Hypothalamus (tissue), 51 donors: ENCODE results near the gene GSG1L.

Experiments
- DNase-seq, 51 donors: peaks; one replicate each; lab custom pipeline; 2025; lab: John Stamatoyannopoulos, UW

The GSG1L gene

DNA sequence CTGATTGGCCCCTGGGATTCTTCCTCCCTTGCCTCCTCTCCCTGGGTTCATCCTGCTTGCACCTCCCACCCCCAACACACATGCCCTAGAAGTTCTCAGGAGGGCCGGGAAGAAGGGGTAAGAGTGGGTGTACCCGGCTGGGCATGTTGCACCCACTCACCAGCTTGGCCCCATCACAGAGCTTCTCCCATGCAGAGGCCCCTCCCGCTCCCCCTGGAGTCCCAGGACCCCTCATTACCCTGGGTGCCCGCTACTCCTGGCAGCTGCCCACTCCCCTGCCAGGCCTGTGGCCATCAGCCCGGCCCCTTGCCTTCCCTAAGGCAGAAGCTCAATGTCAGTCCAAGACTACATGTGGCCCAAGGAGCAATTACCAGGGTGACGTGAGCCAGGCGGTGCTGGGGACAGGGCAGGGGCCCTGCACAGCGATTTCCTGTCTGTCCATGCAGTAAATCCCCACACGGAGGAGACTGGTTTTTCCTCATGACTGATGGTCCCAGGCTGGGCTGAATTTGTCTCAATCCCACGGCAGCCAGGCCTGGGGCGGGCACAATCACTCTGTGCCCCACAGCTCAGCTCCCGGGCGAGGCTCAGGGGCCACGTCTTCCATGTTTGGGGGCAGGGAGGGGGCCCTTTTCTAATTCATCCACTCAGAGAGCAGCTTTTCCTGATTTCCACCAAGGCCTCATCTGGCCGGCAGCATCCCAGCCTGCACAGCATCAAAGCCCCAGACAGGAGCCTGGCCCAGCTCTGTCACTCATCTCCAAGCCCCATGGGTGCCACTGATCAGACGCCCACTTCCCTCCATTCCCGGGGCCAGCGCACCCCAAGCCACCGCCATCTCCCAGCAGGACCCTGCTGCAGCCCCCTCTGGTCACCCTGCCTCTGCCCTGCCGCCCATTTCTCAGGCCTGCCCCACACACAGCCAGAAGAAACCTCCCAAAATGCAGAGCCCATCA lies 278.9 kb downstream of the GSG1L start:
- DNase-seq = no peak

DNA sequence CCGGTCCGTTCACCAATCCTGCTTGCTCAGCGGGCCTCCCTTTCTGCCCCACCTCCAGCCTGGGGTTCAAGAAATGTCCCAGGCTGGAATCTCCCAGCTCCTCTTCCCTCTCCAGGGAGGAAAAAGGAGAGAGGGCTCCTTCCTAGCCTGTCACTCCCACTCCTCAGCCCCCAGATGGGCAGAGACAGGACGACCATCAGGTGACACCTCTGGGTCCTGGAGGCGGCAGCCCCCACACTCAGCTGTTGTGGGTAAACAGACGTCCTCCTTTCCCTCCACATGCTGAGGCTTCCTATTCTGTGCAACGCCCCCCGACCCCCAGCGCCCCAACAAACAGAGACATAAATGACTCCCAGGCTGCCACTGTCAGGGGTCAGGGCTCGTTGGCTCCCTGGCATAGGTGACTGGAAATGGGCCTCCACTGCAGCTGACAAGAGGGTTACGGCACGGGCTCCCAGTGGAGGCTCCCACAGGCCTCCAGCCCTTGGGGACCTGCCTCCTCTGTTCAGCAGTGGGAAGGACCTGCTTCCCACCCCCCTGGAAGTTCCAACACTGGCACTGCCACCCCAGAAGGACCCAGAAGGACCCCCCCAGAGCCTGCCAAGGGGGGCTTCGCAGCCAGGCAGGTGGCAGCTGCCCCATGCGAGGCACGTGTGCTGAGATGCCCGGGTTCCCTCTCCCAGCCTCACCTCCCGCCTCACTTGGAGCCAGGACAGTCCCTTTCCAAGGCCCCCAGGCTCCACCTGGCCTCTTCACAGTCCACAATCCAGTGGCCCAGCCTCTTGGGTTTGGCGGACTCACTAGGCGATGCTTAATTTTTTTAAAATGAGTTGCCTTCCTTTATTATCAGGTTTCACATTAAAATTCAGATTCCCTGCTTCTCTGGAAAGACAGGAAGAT lies 281.3 kb downstream of the GSG1L start:
- no peak for DNase-seq

DNA sequence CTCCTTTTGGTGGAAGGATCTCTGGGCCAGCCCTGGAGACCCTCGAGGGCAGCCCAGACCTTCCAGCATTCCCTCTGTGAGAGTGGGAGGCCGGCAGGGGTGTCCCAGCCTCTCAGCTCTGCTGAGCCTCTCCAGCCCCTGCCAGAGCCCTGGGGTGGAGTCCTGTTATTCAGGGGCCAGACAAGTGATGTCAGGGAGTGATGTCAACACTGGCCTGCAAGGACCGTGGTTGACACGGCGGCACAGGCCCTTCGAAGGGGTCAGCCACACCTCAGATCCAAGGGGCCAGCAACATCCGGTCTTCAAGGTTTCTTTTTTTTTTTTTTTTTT lies 282.4 kb downstream of the GSG1L start:
- DNase-seq = peak in 3 of 51 donors; percentile 6 to 19 (median 6)

DNA sequence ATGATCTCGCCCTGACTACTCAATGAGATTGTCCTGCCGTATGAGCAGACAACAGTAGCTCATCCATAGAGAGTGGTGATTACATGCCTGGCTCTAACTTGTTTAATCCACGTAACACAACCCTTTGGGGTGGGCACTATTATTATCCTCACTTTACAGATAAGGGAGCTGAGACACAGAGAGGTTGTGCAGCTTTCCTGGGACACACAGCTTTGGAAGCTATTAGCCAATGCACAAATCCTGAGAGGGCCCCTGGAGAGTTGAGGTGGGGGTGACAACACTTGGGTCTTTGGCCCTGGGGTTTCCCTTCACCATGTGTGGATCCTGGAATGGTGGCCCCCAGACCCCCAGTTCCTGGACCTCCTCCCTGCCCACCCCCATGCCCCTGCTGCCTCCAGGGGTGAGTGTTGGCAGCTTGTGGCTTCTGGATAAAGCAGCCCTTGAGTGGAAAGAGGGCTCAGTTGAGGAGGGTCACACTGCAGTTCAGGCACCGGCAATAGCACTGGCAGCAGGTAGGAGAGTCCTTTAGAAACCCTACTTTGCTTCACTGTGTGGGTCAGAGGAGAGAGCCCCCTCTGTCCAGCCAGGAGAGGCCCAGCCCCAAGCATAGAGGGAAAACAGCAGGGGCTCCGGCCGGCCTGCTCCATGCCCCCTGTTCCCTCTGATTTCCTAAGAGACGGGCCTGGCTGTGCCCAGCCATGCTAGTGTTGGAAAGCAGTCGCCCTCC lies 282.9 kb downstream of the GSG1L start:
- DNase-seq = no peak

DNA sequence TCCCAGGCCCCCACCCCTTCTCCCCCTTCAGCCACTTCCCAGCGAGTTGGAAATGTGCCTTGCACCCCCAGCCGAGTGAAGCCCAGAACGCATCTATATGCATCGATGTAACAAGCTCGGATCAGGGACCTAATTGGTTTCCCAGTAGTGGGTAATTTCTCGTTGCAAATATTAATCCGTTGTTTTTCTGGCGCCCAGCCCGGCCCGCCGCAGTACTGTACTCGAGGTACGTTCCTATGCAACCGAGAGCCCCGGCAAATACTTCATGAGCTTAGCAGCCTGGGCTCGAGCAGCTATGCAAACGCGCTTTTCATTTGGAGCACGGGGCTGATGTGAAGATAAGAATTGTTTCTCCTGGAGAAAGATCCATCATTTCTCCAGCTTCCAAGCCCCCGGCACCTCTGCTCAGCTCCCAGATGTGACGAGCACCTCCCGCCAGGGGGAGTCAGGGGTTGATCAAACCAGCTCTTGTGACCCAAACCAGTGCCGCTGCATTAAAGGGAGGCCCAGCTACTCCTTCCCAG lies 283.8 kb downstream of the GSG1L start:
- peak in 41 of 51 donors; percentile 7 to 92 (median 55) for DNase-seq

DNA sequence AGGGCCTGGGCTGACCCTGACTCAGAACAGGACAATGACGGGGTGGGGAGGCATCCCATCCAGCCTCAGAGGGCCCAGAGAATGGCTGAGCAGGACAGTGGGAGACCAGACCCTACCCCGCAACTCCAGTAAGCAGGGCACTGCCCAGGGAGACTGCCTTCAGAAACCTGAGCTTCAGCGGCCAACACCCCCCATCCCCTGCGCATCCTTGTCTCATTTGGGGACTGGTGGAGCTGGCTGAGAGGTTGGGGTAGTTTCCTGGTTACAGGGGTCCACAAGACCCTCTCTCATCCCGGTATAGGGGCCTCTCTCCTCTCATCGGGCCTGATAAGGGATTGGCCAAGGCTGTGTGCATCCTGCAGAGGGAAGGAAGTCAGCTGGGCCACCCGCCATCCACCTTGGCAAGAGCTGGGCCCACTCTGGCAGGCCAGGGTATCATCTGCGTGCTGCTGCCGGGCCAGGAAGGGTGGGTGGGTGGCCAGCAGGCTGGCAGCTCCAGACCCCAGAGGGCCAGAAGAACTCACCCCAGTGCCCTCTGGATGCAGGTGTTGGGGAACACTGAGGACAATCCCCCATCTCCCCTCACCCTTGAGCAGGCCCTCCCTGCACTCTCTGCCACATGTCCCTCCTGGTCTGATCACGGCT lies 284.5 kb downstream of the GSG1L start:
- peak in 17 of 51 donors; percentile 12 to 45 (median 33) for DNase-seq

DNA sequence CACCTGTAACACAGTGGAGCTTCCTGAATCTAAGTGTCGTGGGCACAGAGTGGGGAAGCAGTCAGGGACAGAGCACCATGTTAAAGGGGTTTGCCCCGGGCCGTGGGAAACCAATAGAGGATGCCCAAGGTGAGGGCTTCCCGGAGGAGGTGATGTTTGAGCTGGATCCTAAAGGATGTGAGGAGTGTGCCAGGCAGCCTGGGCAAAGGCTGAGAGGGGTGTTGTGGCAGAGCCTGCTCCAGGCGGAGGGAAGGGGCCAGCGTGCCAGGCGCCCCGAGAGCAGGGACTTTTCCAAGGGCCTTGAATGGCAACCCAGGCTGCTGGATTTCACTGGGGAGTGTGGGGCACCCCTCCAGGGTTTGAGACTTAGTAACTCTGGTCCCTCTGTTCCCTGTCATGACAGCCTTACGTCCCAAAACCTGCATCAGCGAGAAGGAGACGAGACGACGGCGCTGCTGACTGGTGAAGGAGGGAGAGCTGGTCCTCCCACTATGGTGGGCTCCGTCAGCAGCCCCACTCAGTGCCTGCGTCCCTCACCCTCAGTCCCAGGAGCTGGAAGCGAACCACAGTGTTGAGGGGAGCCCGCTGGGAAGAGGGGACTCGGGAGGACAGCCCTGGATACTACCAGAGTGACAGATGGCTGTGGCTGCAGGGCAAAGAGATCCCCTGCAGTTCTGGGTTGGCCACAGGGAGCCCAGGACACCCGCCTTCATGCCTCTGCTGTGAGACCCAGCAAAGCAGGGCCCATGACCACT lies 285.2 kb downstream of the GSG1L start:
- DNase-seq = no peak

DNA sequence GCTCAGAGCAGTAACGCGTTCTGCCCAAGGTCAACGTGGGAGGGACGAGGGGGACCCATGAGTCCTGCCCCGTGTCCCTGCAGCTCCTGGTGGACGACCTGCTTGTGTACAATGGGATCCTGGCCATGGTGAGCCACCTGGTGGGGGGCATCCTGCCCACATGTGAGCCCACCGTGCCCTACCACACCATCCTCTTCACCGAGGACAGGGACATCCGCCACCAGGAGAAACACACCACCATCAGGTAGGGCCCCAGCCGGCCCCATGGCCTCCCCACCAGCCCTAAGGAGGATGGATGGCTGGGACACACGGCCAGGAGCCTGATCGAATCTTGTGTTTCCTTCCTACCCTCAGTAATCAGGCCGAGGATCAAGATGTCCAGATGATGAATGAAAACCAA lies 286.0 kb downstream of the GSG1L start:
- DNase-seq = no peak

DNA sequence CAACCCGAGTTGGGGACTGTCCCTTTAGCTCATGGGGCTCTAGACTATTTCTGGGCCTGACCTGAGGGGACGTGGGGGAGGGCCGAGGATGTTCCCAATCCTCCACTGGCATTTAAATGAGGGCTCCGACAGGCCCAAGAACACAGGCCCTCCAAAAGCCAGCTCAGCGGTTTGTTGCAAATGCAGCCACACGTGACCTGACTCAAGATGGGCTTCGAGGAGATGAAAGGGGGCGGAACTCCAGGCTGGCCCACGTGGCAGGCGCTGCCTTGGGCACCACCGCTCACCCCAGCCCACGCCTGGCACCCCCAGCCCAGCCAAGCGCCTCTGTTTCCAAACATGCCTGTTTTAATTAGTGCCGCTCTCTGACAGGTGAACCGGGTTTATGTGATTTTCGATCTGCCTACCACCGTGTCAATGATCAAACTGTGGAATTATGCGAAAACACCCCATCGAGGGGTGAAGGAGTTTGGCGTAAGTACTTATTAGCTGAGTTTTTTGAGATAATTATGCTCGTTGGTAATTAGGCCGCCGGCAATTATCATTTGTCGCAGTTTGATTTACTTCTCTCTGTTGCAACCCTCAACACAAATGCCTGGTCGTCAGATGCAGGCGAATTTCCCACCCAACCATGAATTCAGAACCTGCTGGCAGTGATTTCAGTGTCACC lies 286.8 kb downstream of the GSG1L start:
- peak in 39 of 51 donors; percentile 10 to 84 (median 54) for DNase-seq

DNA sequence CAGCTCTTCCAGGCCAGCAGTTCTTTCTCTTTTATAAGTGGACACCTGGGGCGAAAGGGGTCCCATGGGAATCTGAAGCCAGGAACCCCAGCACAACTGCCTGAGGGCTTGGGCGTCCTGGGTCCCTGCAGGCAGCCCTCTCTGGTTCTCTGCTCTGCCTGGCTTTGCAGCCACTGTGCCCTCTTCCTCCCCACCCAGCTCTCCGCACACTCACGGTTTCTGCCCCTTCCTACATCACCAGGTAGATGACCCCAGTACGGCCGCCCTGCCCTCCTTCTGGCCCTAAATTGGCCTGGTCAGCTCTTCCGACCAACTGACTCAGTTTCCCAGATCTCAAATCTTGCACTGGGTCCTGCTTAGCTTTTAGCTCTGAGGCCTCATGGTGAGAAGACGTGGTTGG lies 288.3 kb downstream of the GSG1L start:
- DNase-seq = no peak

DNA sequence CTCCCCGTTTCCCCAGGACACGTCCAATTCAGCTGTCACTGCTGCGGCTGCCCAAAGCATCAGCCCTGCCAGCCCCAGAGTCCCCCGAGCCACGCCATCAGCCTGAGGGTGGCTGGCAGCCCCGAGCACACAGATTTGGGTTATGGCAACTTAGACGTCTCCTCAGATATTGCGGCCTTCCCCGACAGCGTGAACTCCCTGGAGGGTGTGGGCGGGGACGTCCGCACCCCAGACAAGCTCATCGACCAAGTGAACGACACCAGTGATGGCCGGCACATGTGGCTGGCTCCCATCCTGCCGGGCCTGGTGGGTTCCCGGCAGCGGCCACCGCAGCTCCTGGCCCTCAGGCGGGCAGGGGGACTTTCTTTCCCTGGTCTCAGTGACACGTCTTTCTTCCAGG lies 288.7 kb downstream of the GSG1L start:
- no peak for DNase-seq

DNA sequence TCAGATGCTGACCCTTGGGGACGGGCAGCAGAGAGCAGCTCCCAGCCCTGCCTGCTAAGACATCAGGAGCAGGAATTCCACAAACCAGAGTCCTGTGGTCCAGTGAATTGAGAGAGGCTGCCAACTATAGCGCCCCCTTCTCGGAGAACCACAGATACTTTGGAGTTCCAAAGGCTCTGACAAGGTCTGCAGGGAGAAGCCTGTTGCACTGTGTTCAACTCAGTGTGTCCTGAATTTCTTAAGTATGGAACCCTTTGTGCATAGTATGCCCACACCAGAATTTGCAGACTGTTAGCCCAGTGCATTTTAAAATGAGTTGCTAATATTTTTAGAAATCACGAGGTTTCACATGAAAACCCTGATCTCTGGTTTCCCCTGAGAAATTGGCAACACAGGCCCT lies 290.2 kb downstream of the GSG1L start:
- no peak for DNase-seq

DNA sequence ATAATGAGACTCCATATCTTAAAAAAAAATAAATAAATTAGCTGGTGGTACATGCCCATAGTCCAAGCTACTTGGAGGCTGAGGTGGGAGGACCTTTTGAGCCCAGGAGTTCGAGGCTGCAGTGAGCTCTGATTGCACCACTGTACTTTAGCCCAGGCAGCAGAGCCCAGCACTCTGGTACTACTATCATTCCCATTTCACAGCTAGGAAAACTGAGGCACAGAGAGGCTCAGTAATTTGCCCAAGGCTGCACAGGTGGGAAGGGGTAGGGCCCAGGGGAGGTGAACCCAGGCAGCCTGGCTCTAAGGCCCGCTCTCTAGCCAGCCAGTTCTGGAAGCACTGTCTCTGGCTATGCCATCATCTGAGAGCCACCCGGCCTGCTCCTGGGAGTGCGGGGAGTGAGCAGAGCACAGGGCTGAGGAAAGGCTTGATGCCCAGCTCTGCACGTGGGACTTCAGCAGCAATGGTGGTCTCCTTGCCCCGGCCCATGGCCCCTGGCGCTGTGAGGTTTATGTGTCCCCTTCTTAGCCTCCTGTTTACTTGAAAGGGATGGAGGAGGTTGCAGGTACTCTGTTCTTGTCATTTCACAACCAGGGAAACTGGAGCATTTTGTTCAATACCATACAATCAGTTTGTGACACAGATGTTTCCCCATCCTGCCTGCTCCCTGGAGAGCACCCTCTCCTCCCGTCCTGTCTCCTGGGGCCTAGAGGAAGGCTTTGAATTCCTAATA lies 291.3 kb downstream of the GSG1L start:
- no peak for DNase-seq

DNA sequence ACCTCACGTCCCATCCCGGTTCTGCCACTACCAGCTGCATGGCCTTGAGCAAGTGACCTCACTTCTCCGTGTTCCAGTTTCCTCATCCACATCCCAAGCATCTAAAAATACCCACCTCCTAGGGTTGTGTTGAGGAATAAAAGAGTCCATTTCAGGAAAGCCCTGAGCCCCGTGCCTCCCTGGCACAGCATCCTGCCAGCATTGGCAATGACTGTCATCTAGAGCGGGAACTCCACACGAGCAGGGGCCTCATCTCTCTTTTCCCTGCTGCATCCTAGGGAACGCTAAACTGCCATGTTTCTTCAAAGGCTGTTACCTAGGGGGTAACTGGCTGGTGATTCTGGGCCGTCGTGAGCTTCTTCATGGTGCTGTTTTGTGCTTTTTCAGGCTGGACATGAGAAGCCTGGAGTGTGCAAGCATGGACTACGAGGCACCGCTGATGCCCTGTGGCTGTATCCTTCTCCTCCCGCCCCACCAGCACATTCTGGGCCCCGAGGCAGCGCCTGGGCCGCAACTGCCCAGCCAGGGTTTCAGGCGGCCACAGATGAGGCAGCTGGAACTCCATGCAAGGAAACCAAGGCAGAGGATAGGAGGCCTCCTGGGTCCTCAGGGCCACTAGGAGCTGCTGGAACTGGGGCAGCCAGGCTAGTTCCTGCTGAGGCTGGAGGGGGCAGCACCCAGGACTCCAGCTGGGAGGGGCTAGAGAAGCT lies 292.2 kb downstream of the GSG1L start:
- DNase-seq = peak in 3 of 51 donors; percentile 9 to 14 (median 12)

DNA sequence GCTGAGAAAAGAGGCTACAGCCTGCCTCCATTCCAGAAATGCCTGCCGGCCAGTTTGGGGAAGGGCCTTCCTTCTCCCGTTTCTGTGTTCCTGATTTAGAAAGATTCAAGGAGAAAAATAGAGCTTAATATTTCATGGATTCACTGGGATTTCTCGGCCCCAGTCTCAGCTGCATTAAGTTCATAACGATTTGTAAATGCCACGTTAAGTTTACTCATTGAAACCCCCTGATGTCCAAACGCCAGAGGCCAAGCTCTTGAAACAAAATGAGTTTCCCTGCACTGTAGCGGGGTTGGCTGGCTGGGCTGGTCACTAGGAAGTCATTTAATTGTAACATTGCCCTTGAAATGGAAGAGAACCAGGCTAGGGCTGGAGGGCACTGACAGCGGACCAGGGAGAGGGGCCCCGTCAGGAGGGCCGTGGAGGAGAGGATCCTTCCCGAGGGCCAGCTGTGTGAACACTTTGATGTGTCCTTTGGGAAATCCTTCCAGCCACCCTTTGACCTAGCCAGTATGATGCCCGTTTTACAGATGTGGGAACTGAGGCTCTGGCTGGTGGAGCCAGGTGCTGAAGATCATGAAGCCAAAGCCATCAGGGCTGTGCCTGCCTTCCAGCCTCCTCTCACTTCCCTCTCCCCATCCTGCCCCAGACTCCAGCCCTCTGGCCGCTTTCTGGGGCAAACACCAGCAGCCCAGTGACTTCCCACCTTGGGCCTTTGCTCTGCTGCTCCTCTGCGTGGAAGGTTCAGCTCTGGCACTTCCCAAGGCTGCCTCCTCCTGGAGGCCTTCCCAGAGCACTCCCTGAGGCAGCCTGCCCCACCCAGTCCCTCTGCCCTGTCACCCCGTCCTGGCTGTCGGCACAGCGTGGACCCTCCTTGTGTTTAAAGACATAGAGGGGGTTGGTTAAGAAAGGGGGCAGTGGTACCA lies 293.0 kb downstream of the GSG1L start:
- DNase-seq = no peak

DNA sequence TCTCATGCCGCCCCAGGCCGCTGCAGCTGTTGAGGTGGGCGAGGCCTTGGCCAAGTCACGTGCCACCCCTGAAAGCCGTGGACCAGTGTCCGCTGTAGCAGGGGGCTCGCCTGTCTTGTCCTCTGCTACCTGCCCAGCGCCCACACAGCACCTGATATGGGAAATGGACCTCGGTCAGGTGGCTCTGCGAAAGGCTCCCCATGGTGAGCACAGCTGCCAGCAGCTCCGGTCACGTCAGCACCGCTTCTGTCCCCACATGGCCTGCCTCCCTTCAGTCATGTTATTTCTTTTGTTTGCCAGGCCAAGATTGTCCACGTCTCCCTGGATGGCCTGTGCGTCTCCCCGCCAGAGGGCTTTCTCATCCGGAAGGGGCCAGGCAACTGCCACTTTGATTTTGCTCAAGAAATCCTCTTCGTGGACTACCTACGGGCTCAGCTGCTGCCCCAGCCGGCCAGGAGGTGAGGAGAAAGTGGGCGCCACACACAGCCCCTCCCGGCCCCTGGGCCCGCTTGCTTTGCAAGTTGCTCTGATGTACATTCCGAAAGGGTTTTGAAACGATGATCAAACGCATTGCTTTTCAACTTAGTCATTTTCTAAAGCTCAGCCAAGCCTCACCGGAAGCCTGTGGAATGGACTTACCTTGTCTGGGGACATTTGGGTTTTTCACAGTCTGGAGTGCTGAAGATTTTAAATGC lies 293.8 kb downstream of the GSG1L start:
- DNase-seq = peak in 1 of 51 donors; percentile 26
